Gastroesophageal sphincter (tissue), 4 donors: ENCODE data around the gene NRBP1. TPM values are rescaled to one million over a fixed set of nuclear protein-coding genes. Genes with fewer than 3 reads are reported as not detected.

ENCODE experiments used
- ATAC-seq: fragments of 150-250 bp; one replicate; pipeline ENCODE4 v1.9.1; 2016; ENCODE audit warnings: mild to moderate bottlenecking, moderate library complexity
- H3K27ac ChIP-seq, 4 donors: fragments of 200-600 bp; sonication (generic) in 3 of 4; 1 replicate in 3 of 4; 2 replicates in 1 of 4; pipeline ENCODE4 v1.5.1; 2016 to 2019
- H3K27me3 ChIP-seq: fragments of 200-600 bp; sonication (generic); one replicate; pipeline ENCODE4 v1.5.1; 2019
- H3K36me3 ChIP-seq, 2 donors: fragments of 200-600 bp; sonication (generic); one replicate each; pipeline ENCODE4 v1.5.1; 2019; ENCODE audit warnings: control low read depth in 1 of 2
- H3K4me1 ChIP-seq, 3 donors: fragments of 200-600 bp; sonication (generic); 1 replicate in 2 of 3; 2 replicates in 1 of 3; pipeline ENCODE4 v1.5.1; 2016 to 2019; ENCODE audit warnings: control low read depth in 2 of 3
- H3K4me3 ChIP-seq, 2 donors: fragments of 200-600 bp; sonication (generic); one replicate each; pipeline ENCODE4 v1.5.1; 2019; ENCODE audit warnings: mild to moderate bottlenecking in 1 of 2, moderate library complexity in 1 of 2
- H3K9me3 ChIP-seq, 3 donors: fragments of 200-600 bp; sonication (generic); one replicate each; pipeline ENCODE4 v1.5.1; 2017 to 2019; ENCODE audit warnings: control low read depth in 2 of 3
- EP300 ChIP-seq: sonication (generic); formaldehyde crosslinking; IDR thresholded peaks from one replicate; pipeline ENCODE4 v1.6.1; 2017; ENCODE audit warnings: antibody characterized with exemption, mild to moderate bottlenecking
- POLR2A ChIP-seq, 2 donors: fragments of 450-650 bp; IDR thresholded peaks; one replicate each; pipeline ENCODE4 v1.6.1; 2017; ENCODE audit warnings: antibody characterized with exemption in 2 of 2, mild to moderate bottlenecking in 2 of 2, moderate library complexity in 1 of 2
- POLR2AphosphoS5 ChIP-seq: sonication (generic); formaldehyde crosslinking; IDR thresholded peaks from one replicate; pipeline ENCODE4 v1.6.1; 2017; ENCODE audit warnings: antibody characterized with exemption
- WGBS, 2 donors: methylation state at CpG; one replicate each; pipeline ENCODE4 v1.1.5; 2018; ENCODE audit warnings: low coverage in 1 of 2; 5-methylcytosine and 5-hydroxymethylcytosine counted together
- total RNA-seq, 4 donors: library from RNA; depleted of rRNA; stranded (reverse); fragments of >200 nt; gene quantifications; one replicate each; pipeline ENCODE4 v1.1.0, GENCODE V29; 2016
- TF ChIP-seq, protein P1 (sequence below), 4 experiments: fragments of 200-600 bp in 2 of 4; fragments of 450-650 bp in 2 of 4; sonication (generic) in 1 of 4; IDR thresholded peaks; one replicate each; pipeline ENCODE4 v1.5.1; 2017 to 2019; ENCODE audit warnings: antibody characterized with exemption in 4 of 4, mild to moderate bottlenecking in 2 of 4, moderate library complexity in 2 of 4

NRBP1 gene
- total RNA-seq, 4 donors from 2014 or later = 78.5 to 90.7 (median 89.1) TPM

DNA sequence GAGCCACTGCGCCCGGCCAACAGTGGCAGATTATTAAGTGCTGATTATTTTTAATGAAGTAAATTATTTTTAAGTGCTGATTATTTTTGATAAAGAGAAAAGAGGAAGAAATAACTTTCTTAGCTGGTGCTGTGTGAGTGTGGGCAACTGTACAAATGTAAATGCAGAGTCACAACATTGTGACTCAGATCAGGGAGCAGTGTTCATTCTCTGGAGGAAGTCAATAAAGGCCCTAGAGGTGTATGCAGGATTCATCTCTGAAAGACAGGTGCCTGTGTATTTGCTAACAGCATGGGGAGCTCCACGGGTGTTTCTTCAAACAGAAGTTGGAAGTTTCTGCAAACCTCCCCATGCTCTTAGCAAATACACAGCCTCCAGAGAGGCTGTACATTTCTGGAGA lies 19.9 kb downstream of the NRBP1 start:
- Histone ChIP-seq H3K27me3 (no peaks in the 10 kb centered on the region), H3K9me3 (no peaks in the 10 kb centered on the region), H3K4me3 (no peak overlapping the region), H3K27ac (no peak overlapping the region), H3K36me3 (peaks cover 0 to 90% of the 10 kb centered on the region in 2 donors), H3K4me1 (no peaks in the 10 kb centered on the region)
- WGBS, 2 donors = 75% methylated on average over 3 of the region's 3 CpGs; no CpG with 5 or more reads in 1 of the 2 donors
- TF ChIP-seq, protein P1, sequence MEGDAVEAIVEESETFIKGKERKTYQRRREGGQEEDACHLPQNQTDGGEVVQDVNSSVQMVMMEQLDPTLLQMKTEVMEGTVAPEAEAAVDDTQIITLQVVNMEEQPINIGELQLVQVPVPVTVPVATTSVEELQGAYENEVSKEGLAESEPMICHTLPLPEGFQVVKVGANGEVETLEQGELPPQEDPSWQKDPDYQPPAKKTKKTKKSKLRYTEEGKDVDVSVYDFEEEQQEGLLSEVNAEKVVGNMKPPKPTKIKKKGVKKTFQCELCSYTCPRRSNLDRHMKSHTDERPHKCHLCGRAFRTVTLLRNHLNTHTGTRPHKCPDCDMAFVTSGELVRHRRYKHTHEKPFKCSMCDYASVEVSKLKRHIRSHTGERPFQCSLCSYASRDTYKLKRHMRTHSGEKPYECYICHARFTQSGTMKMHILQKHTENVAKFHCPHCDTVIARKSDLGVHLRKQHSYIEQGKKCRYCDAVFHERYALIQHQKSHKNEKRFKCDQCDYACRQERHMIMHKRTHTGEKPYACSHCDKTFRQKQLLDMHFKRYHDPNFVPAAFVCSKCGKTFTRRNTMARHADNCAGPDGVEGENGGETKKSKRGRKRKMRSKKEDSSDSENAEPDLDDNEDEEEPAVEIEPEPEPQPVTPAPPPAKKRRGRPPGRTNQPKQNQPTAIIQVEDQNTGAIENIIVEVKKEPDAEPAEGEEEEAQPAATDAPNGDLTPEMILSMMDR (IDR thresholded peaks at IDR 0.05) = no peak
- TF ChIP-seq POLR2AphosphoS5 (no peak), EP300 (no peak), POLR2A (IDR thresholded peaks at IDR 0.05) (no peak)
- no peak for ATAC-seq

DNA sequence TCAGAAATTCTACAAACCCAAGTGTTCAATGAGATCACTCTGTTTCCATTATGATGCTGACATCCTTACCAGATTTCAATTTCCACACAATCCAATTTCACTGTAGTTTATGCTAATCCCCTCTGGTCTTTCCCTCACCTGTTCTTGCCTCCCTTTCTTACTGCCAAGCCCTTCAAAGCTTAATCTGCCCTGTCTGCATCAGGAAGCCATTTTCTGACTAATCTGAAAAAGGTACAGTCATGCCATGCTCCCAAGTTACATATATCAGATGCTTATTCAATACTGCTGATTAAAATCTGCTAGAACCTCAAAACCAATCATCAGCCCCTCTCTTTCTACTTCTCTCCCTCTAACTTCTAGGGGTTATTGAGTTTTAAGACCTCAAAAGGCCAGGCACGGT lies 22.7 kb downstream of the NRBP1 start:
- no peak for ATAC-seq
- peaks cover 0 to 95% of the 10 kb centered on the region in 2 donors for H3K36me3 ChIP-seq
- no peak overlapping the region for H3K4me3 ChIP-seq
- no peaks in the 10 kb centered on the region for H3K27me3 ChIP-seq
- no peak for TF ChIP-seq EP300
- no peak for TF ChIP-seq POLR2A (IDR thresholded peaks at IDR 0.05)
- TF ChIP-seq, protein P1 (IDR thresholded peaks at IDR 0.05) = no peak
- no peak for TF ChIP-seq POLR2AphosphoS5
- no peaks in the 10 kb centered on the region for H3K9me3 ChIP-seq
- H3K4me1 ChIP-seq = no peaks in the 10 kb centered on the region
- no CpG with 5 or more reads among the region's 1 CpG for WGBS, 2 donors
- no peak overlapping the region for H3K27ac ChIP-seq

DNA sequence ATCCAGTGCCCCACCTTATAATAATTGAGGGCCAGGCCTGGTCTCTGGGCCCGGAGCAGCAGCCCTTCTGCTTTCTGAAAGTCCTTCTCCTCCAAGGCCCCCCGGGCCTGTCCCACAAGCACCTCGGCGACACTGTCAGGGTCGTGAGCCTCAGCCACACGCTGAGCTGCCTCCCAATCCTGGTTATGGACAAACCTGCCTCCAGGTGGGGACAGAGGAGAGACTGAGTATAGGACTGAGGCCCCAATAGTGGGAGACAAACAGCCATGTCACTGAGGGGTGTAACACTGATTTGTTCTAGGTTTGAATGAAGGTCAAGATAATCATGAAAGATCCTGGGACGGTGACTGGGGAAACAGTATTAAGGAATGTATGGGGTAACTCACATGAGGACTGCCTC lies 25.5 kb downstream of the NRBP1 start:
- Histone ChIP-seq H3K27ac (no peak overlapping the region), H3K9me3 (no peaks in the 10 kb centered on the region), H3K36me3 (peaks cover 0 to 98% of the 10 kb centered on the region in 2 donors), H3K27me3 (no peaks in the 10 kb centered on the region), H3K4me1 (no peaks in the 10 kb centered on the region), H3K4me3 (no peak overlapping the region)
- TF ChIP-seq, protein P1 (IDR thresholded peaks at IDR 0.05) = no peak
- ATAC-seq = no peak
- WGBS, 2 donors = 80 to 100% methylated on average over 1 to 4 of the region's 7 CpGs

DNA sequence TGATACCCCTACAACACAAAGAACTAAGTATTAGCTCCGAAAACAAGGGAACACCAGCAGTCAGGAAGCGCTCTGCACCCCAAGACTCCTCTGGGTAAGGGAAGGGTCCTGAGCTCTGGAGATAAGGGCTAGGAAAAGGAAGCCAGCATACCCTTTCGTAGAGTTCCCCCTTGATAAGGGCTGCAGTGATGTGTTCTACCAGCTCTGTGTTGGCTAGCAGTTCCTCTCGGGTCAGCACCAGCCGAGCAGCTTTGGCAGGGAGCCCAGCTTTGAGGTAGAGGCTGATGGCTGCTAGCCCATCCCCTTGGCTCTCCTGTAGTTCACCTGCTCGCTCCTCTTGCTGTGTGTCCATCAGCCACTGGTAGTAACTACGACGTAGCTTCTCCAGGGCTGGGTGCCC lies 32.7 kb downstream of the NRBP1 start:
- Histone ChIP-seq H3K27ac (no peak overlapping the region), H3K9me3 (no peaks in the 10 kb centered on the region), H3K36me3 (peaks cover 0 to 89% of the 10 kb centered on the region in 2 donors), H3K4me1 (no peaks in the 10 kb centered on the region), H3K4me3 (no peak overlapping the region), H3K27me3 (no peaks in the 10 kb centered on the region)
- no peak for TF ChIP-seq POLR2AphosphoS5
- no peak for TF ChIP-seq POLR2A (IDR thresholded peaks at IDR 0.05)
- TF ChIP-seq, protein P1 (IDR thresholded peaks at IDR 0.05) = no peak
- TF ChIP-seq EP300 = no peak
- no peak for ATAC-seq
- WGBS, 2 donors = 88 to 100% methylated on average over 1 to 3 of the region's 8 CpGs

DNA sequence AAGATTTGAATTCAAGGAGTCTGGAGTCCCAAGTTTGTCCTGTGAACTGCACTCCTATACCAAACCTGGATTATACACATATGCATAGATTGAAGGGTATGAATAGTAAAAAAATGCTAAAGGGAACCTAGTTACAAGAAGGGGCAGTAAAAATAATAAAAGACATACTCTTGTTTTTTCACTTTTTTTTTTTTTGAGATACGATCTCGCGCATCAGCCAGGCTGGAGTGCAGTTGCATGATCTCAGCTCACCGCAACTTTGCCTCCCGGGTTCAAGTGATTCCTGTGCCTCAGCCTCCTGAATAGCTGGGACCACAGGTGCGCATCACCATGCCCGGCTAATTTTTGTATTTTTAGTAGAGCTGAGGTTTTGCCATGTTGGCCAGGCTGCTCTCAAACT lies 36.0 kb downstream of the NRBP1 start:
- 97 to 98% methylated on average over 7 of the region's 7 CpGs for WGBS, 2 donors
- Histone ChIP-seq H3K4me3 (no peak overlapping the region), H3K27ac (no peak overlapping the region), H3K4me1 (no peaks in the 10 kb centered on the region), H3K27me3 (no peaks in the 10 kb centered on the region), H3K36me3 (peaks cover 0 to 80% of the 10 kb centered on the region in 2 donors), H3K9me3 (no peaks in the 10 kb centered on the region)
- TF ChIP-seq, protein P1 (IDR thresholded peaks at IDR 0.05) = no peak
- no peak for TF ChIP-seq POLR2AphosphoS5
- TF ChIP-seq POLR2A (IDR thresholded peaks at IDR 0.05) = no peak
- TF ChIP-seq EP300 = no peak
- ATAC-seq = no peak
